H1 (cell line): ENCODE measurements around the gene NIM1K. TPM values are rescaled to one million over a fixed set of nuclear protein-coding genes. Genes with fewer than 3 reads are reported as not detected.

Experiments
- CHD7 ChIP-seq: fragments of 300-600 bp; sonication (generic); IDR thresholded peaks from 2 replicates; pipeline ENCODE4 v1.7.1; 2012; ENCODE audit warnings: low read length, moderate library complexity, mild to moderate bottlenecking, inconsistent platforms; ENCODE audit not compliant: insufficient replicate concordance
- EP300 ChIP-seq, 2 experiments: IDR thresholded peaks; 1 replicate in 1 of 2; 2 replicates in 1 of 2; pipeline ENCODE4 v1.6.1; 2011 to 2012; ENCODE audit warnings: low read depth in 2 of 2, low read length in 2 of 2, mild to moderate bottlenecking in 2 of 2, borderline replicate concordance in 1 of 2, inconsistent platforms in 1 of 2, moderate library complexity in 1 of 2
- GTF2F1 ChIP-seq: IDR thresholded peaks from 2 replicates; pipeline ENCODE4 v1.6.1; 2012; ENCODE audit warnings: low read depth, low read length, improper control_type of control experiment, borderline replicate concordance
- KDM5A ChIP-seq: fragments of 200-600 bp; IDR thresholded peaks from 2 replicates; pipeline ENCODE4 v1.7.1; 2012; ENCODE audit warnings: mild to moderate bottlenecking, low read length, inconsistent platforms, mixed read lengths
- NRF1 ChIP-seq: IDR thresholded peaks from 2 replicates; pipeline ENCODE4 v1.6.1; 2011; ENCODE audit warnings: mild to moderate bottlenecking, low read depth, low read length, improper control_type of control experiment
- SAP30 ChIP-seq: fragments of 300-600 bp; sonication (generic); IDR thresholded peaks from 2 replicates; pipeline ENCODE4 v1.7.1; 2012; ENCODE audit warnings: low read length, moderate library complexity, mild to moderate bottlenecking, inconsistent platforms; ENCODE audit not compliant: insufficient read depth, insufficient replicate concordance
- SIRT6 ChIP-seq: IDR thresholded peaks from one replicate; pipeline ENCODE4 v1.7.1; 2012; ENCODE audit warnings: low read length, inconsistent platforms
- SP1 ChIP-seq: IDR thresholded peaks from 2 replicates; pipeline ENCODE4 v1.6.1; 2011; ENCODE audit warnings: low read depth, low read length
- TBP ChIP-seq: IDR thresholded peaks from 2 replicates; pipeline ENCODE4 v1.6.1; 2011; ENCODE audit warnings: low read depth, low read length, improper control_type of control experiment
- polyA plus RNA-seq, 7 experiments: library from polyadenylated mRNA; depleted of rRNA in 3 of 7; stranded (reverse) in 5 of 7; unstranded in 2 of 7; fragments of >200 nt in 5 of 7; fragments of 200-250 nt in 2 of 7; gene quantifications; 1 replicate in 5 of 7; 2 replicates in 1 of 7; 4 replicates in 1 of 7; pipeline versions ENCODE4 v1.2.1 to v1.2.3, GENCODE V29; 2011 to 2013; ENCODE audit warnings: missing spikeins in 2 of 7, mixed read lengths in 2 of 7
- total RNA-seq: library from RNA; stranded (reverse); fragmentation: NEBNext Ultra II Directional; extraction: Animal tissue kit (Norgen Biotek cat#: 25700); gene quantifications from 2 replicates; pipeline ENCODE4 v1.2.1, GENCODE V29; 2021

NIM1K gene
- total and polyA plus RNA-seq, 2 of the 8 experiments (the other 6 are each of a cell fraction or from before 2014, with no cell fraction given) = not detected

DNA sequence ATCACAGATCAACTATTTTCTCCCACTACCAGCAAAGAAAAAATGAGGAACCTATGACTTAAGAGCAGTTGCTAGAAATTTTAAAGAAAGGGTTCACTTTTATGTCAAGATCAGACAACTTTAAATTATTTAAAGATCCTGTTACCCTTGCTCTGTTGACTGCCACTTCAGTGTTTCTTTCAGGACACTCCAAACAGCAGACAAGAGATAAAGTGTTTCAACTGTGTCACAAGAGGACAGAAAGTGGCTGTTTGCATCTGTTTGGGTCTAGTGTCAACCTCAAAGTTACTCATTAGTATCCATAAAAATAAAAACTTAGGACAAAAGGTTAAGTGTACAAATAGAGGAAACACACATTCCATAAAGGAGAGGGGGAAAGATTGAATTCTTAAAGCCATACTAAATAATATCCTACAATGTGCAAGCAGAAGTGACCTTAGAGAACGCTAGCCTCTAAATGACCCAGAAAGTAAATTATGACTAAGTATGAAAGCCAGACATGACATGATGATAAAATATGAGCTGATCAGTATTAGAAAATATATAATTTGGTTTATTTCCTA is 96.3 kb downstream of the NIM1K start (continued):
- TF ChIP-seq CHD7 (no peak), KDM5A (no peak), SIRT6 (no peak), TBP (no peak), EP300 (IDR thresholded peaks at IDR 0.05; ENCODE audit: borderline replicate concordance in 1 of 2, low read depth in 2 of 2, low read length in 2 of 2) (no peak), NRF1 (no peak), SAP30 (no peak), GTF2F1 (no peak), SP1 (no peak)
